ENCODE results near the gene PRDM16.

GRCh38 chr1:3171761-3172160 lies 102.8 kb downstream of the PRDM16 start:
- TF ChIP-seq POLR2A (IDR thresholded peaks at IDR 0.05; ENCODE audit: low read length) (no peak), GATA1 (IDR thresholded peaks at IDR 0.05; ENCODE audit: low read depth, low read length) (no peak)

Data from erythroblast (primary cell).